GM12801 (cell line): ENCODE data around the gene RAB7A.

Source experiments
- TF ChIP-seq, protein P1 (sequence below): IDR thresholded peaks from one replicate; pipeline ENCODE4 v1.5.1; 2011; ENCODE audit warnings: control low read depth; ENCODE audit not compliant: insufficient read length; ENCODE audit errors: extremely low read depth

The RAB7A gene

GRCh38 chr3:128801779-128802380, 75.9 kb downstream of the RAB7A start:
- TF ChIP-seq, protein P1, sequence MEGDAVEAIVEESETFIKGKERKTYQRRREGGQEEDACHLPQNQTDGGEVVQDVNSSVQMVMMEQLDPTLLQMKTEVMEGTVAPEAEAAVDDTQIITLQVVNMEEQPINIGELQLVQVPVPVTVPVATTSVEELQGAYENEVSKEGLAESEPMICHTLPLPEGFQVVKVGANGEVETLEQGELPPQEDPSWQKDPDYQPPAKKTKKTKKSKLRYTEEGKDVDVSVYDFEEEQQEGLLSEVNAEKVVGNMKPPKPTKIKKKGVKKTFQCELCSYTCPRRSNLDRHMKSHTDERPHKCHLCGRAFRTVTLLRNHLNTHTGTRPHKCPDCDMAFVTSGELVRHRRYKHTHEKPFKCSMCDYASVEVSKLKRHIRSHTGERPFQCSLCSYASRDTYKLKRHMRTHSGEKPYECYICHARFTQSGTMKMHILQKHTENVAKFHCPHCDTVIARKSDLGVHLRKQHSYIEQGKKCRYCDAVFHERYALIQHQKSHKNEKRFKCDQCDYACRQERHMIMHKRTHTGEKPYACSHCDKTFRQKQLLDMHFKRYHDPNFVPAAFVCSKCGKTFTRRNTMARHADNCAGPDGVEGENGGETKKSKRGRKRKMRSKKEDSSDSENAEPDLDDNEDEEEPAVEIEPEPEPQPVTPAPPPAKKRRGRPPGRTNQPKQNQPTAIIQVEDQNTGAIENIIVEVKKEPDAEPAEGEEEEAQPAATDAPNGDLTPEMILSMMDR: no peak

DNA sequence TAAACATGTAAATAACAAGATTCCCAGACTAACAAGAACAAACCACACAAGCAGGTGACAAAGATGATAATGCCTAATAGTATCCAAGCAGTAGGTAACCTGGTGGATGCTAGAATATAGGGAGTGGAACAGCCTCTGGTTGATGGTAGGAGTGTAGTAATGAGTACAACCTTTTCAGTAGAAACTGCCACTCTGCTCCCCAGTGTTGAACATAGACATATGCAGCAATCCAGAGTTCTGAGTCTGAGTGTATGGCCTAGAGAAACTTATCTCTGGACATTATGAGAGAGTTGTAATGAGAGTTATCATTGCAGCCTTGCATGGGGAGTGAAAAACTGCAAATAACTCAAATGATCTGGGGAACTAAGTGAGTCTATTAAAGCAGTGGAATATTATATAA, 77.3 kb downstream of the RAB7A start:
- TF ChIP-seq, protein P1: no peak

- TF ChIP-seq, protein P1: no peak
Measured at GRCh38 chr3:128804017-128804810, 78.2 kb downstream of the RAB7A start.

GRCh38 chr3:128804811-128805155, 78.8 kb downstream of the RAB7A start:
- TF ChIP-seq, protein P1: no peak

GRCh38 chr3:128805772-128806171, 79.8 kb downstream of the RAB7A start:
- TF ChIP-seq, protein P1: no peak

- TF ChIP-seq, protein P1: no peak
Measured at GRCh38 chr3:128806588-128806987, 80.6 kb downstream of the RAB7A start.

DNA sequence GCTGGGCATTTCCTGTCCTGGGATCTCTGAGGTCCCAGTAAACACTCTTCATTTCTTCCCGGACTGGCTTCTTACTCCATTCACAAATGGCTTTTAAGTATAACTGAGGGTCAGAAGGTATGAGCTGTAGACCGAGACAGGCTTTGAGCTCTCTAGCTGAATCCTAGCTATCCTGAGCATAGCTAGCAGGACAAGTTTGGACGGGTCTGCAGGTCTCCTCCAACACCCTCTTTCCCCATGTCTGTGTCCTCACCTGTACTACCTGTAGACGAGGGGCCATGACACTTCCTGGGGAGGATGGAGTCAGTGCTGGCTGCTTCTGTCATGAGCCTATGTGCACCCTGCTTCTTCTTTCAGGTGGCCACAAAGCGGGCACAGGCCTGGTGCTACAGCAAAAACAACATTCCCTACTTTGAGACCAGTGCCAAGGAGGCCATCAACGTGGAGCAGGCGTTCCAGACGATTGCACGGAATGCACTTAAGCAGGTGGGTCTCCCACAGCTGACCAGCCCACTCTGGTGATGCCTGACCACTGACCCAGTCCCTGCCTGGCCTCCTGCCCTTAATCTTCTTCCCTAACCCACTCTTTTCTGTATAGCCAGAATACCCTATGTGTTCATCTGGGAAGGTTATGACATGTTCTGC, 81.3 kb downstream of the RAB7A start:
- TF ChIP-seq, protein P1: no peak
